Renal pelvis (tissue), 4 donors: ENCODE measurements around the gene C1S. TPM values are rescaled to one million over a fixed set of nuclear protein-coding genes. Genes with fewer than 3 reads are reported as not detected.

Source experiments
- DNase-seq: peaks from one replicate; pipeline ENCODE4 v3.0.0-alpha.2; 2013
- polyA plus RNA-seq, 3 donors: library from polyadenylated mRNA; unstranded; fragments of 120-200 nt; gene quantifications; one replicate each; pipeline ENCODE4 v1.2.1, GENCODE V29; 2013; ENCODE audit not compliant: insufficient read length in 3 of 3

C1S gene
- polyA plus RNA-seq, 3 donors = 43.0 to 49.6 (median 47.4) TPM

GRCh38 chr12:7072554-7072953, 12.0 kb downstream of the C1S start:
- DNase-seq = no peak

- no peak for DNase-seq
Measured at GRCh38 chr12:7073946-7074345, 13.4 kb downstream of the C1S start.

GRCh38 chr12:7075518-7075917, 15.0 kb downstream of the C1S start:
- no peak for DNase-seq

GRCh38 chr12:7075939-7076338, 15.4 kb downstream of the C1S start:
- no peak for DNase-seq

- DNase-seq = no peak
Measured at GRCh38 chr12:7076493-7076892, 16.0 kb downstream of the C1S start.

GRCh38 chr12:7078163-7078562, 17.6 kb downstream of the C1S start:
- DNase-seq = no peak

GRCh38 chr12:7079826-7080125, 19.3 kb downstream of the C1S start:
- no peak for DNase-seq

- no peak for DNase-seq
Measured at GRCh38 chr12:7081037-7081436, 20.5 kb downstream of the C1S start.

- no peak for DNase-seq
Measured at GRCh38 chr12:7083125-7083524, 22.6 kb downstream of the C1S start.

GRCh38 chr12:7089196-7089871, 28.8 kb downstream of the C1S start:
- no peak for DNase-seq

GRCh38 chr12:7090222-7090998, 29.9 kb downstream of the C1S start:
- DNase-seq = no peak

- DNase-seq = no peak
Measured at GRCh38 chr12:7091171-7091570, 30.7 kb downstream of the C1S start.

GRCh38 chr12:7091660-7092228, 31.2 kb downstream of the C1S start:
- DNase-seq = peak; percentile 26

GRCh38 chr12:7092229-7092985, 31.9 kb downstream of the C1S start, which contains the start of gene C1R:
Gene C1R, minus strand, starts transcription at chr12:7092445. Its CDS starts 57 bp downstream, at chr12:7092388.
- peak; percentile 81 for DNase-seq

- no peak for DNase-seq
Measured at GRCh38 chr12:7092986-7093460, 32.5 kb downstream of the C1S start.

- DNase-seq = no peak
Measured at GRCh38 chr12:7093486-7093885, 33.0 kb downstream of the C1S start.

- no peak for DNase-seq
Measured at GRCh38 chr12:7093892-7094291, 33.4 kb downstream of the C1S start.

- no peak for DNase-seq
Measured at GRCh38 chr12:7096006-7096932, 35.8 kb downstream of the C1S start.

- DNase-seq = peak; percentile 22
Measured at GRCh38 chr12:7096979-7097378, 36.5 kb downstream of the C1S start.

GRCh38 chr12:7099290-7099996, 38.9 kb downstream of the C1S start:
- DNase-seq = no peak

GRCh38 chr12:7100239-7100638, 39.7 kb downstream of the C1S start:
- no peak for DNase-seq
